Measurements from ENCODE around the gene GSTM4. TPM values are rescaled to one million over a fixed set of nuclear protein-coding genes. Genes with fewer than 3 reads are reported as not detected.
A peak's percentile ranks its signal among the peaks of the same experiment; 100 is the strongest.

Gene GSTM4
- total RNA-seq, 1 experiment from 2014 or later = 24.6 TPM

- Histone ChIP-seq H4K8ac (replicated peaks; ENCODE audit: insufficient read length, low read depth, low read length) (no peak overlapping the region), H2BK12ac (ENCODE audit: insufficient read length, low read depth, low read length) (no peak overlapping the region), H3K4ac (ENCODE audit: low read depth, low read length) (no peak overlapping the region), H2BK5ac (ENCODE audit: insufficient read length, low read length) (no peak overlapping the region), H4K20me1 (ENCODE audit: control insufficient read depth, insufficient read depth, insufficient read length) (no peaks in the 10 kb centered on the region), H3K4me2 (ENCODE audit: insufficient read depth, insufficient read length, low read length) (no peak overlapping the region), H3K27ac (ENCODE audit: insufficient read length, low read depth, low read length) (no peak overlapping the region), H3K23me2 (ENCODE audit: insufficient read length, low read depth, low read length, poor library complexity, severe bottlenecking) (no peaks in the 10 kb centered on the region), H2AFZ (ENCODE audit: low read length) (no peak overlapping the region), H2BK20ac (ENCODE audit: low read depth, low read length, poor library complexity, severe bottlenecking) (no peak overlapping the region), H3K14ac (ENCODE audit: insufficient read depth, low read length) (no peak overlapping the region), H2BK15ac (ENCODE audit: low read depth, low read length) (no peak overlapping the region), H3K79me2 (ENCODE audit: insufficient read depth, low read length) (no peaks in the 10 kb centered on the region), H4K91ac (ENCODE audit: insufficient read length, low read depth, low read length) (no peak overlapping the region), H3K9me3 (ENCODE audit: control insufficient read depth, low read depth, low read length) (no peaks in the 10 kb centered on the region), H3K56ac (ENCODE audit: insufficient read length, low read depth, low read length) (no peak overlapping the region), H3K9ac (ENCODE audit: extremely low read depth, insufficient read length, low read length) (no peak overlapping the region), H2BK120ac (ENCODE audit: low read depth, low read length, poor library complexity, severe bottlenecking) (no peak overlapping the region), H3T11ph (ENCODE audit: low read length) (no peak overlapping the region), H3K79me1 (ENCODE audit: insufficient read depth, low read depth, low read length, poor library complexity, severe bottlenecking) (no peaks in the 10 kb centered on the region), H3K4me1 (ENCODE audit: insufficient read depth, low read length) (peaks cover 7% of the 10 kb centered on the region; the same call in 1 of the 2 replicates), H3K27me3 (ENCODE audit: insufficient read depth, low read length) (no peaks in the 10 kb centered on the region), H2AK5ac (ENCODE audit: insufficient read length, low read length) (no peak overlapping the region), H3K23ac (ENCODE audit: insufficient read length, low read depth, low read length) (no peak overlapping the region), H4K5ac (ENCODE audit: insufficient read length, low read depth, low read length) (no peak overlapping the region), H3K18ac (ENCODE audit: insufficient read length, low read depth, low read length) (no peak overlapping the region)
- no peaks in the 10 kb centered on the region; a peak in 1 of 7 replicates for H3K36me3 Mint-ChIP-seq (ENCODE audit: insufficient read depth in 1 of 3, low read depth in 3 of 3)
- no CpG with 5 or more reads among the region's 6 CpGs for WGBS (ENCODE audit: extremely low coverage, insufficient read length, low lambda C conversion rate)
- H3K4me1 Mint-ChIP-seq = peaks cover 28 to 37% of the 10 kb centered on the region in 2 experiments
- peaks cover 11% of the 10 kb centered on the region for H3K27me3 Mint-ChIP-seq (ENCODE audit: low read depth)
- peak; percentile 22 for DNase-seq
- H3K4me3 Mint-ChIP-seq = no peak overlapping the region
- H3K9me3 Mint-ChIP-seq = no peaks in the 10 kb centered on the region; a peak in 1 of 5 replicates
- peak overlapping the region in 1 of 3 experiments; percentile 60; a peak in 1 of 7 replicates for H3K27ac Mint-ChIP-seq
- TF ChIP-seq CTCF (conservative IDR thresholded peaks at IDR 0.05) = no peak
Observed at GRCh38 chr1:109639841-109640184, 16.1 kb upstream of the GSTM4 start.

Measured in H9 (cell line).